GM21526 (cell line): ENCODE data around the gene MAGEE2.
A peak's percentile ranks its signal among the peaks of the same experiment; 100 is the strongest.
"Not testable (repeated sequence)": the region's sequence is repeated elsewhere in the genome, so short reads cannot be mapped to it uniquely, and the experiment has no call there.

Experiments
- ATAC-seq: cut with Tn5 transposase; IDR thresholded peaks from one replicate; pipeline ENCODE4 v1.9.1; 2021; ENCODE audit warnings: moderate library complexity; ENCODE audit not compliant: unreplicated experiment, low FRiP score

The MAGEE2 gene

GRCh38 chrX:75784680-75785491 is at the start of gene MAGEE2:
TSS of gene MAGEE2 (minus strand) at chrX:75785254. CDS start at chrX:75785051, 203 bp downstream.
- no peak for ATAC-seq

- ATAC-seq: no peak
Observed at GRCh38 chrX:75786290-75786689, 1.2 kb upstream of the MAGEE2 start.

GRCh38 chrX:75781611-75782010 is 3.4 kb downstream of the MAGEE2 start:
- ATAC-seq: no peak

- ATAC-seq: not testable (repeated sequence)
Observed at GRCh38 chrX:75768063-75768462, 17.0 kb downstream of the MAGEE2 start.

- no peak for ATAC-seq
Observed at GRCh38 chrX:75748431-75748830, 36.6 kb downstream of the MAGEE2 start.

- ATAC-seq: peak; percentile 83
Observed at GRCh38 chrX:75746891-75747639, 38.0 kb downstream of the MAGEE2 start.
